GM19397 (cell line): Measurements from ENCODE around the gene ADH6.
"Not testable (repeated sequence)": the region's sequence is repeated elsewhere in the genome, so short reads cannot be mapped to it uniquely, and the experiment has no call there.

Experiments used
- ATAC-seq: cut with Tn5 transposase; IDR thresholded peaks from one replicate; pipeline ENCODE4 v1.9.1; 2021; ENCODE audit warnings: mild to moderate bottlenecking, moderate library complexity; ENCODE audit not compliant: unreplicated experiment

Gene ADH6

GRCh38 chr4:99219072-99219471, at the start of gene ADH6:
Gene ADH6 (minus strand): TSS chr4:99219246. CDS start chr4:99219152, 94 bp downstream.
- no peak for ATAC-seq

DNA sequence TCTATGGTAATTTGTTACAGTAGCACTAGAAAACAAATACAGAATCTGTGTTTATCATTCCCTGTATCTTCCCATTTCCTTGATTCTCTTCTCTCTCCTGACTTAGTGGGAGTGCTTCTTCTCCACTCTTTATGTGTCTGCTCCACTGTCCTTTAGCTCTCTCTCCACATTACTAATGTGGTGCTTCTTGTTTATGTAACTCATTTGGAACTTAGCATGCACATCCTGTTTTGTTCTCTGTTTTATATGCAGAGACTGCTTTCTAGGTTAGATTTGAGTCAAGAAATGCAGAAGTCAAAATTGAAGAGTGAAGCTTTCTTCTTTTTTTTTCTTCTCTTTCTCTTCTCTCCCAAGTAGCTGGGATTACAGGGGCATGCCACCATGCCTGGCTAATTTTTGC, 45.9 kb upstream of the ADH6 start:
- no peak for ATAC-seq

- no peak for ATAC-seq
Measured at GRCh38 chr4:99252746-99253145, 33.7 kb upstream of the ADH6 start.

- ATAC-seq: no peak
Measured at GRCh38 chr4:99248714-99249113, 29.7 kb upstream of the ADH6 start.

GRCh38 chr4:99235955-99236354, 16.9 kb upstream of the ADH6 start:
- no peak for ATAC-seq

DNA sequence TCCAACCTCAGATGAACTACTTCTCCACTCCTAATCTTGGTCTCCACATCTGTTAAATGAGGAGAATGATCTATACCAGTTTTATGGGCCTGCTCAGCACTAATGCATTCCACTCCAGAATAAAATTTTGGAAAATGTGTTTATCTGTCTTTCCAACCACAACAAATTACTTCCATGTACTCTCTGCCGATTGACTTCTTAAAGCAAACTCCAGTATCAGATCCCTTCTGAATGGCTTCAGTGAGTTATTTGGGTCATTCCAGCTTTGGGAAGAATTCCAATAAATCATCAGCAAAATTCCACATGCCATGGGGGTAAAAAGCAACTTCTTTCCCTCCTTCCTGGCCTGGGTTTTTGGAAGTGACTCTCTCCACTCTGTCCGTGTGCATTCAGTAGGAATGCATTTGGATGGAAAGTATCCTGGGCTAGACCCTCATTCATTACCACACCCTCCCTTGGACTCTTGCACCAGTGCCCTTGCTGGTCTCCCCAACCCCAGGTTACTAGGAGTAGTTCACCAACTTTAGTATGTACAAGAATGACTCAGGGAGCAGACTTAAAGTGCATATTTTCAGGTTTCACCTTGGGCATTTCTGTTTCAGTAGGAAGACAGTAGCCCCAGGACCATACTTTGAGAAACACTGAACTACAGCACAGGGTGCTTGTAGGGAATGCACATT, 15.4 kb upstream of the ADH6 start:
- no peak for ATAC-seq

GRCh38 chr4:99233397-99233796, 14.4 kb upstream of the ADH6 start:
- ATAC-seq: not testable (repeated sequence)

- ATAC-seq: not testable (repeated sequence)
Measured at GRCh38 chr4:99228706-99229105, 9.7 kb upstream of the ADH6 start.

- not testable (repeated sequence) for ATAC-seq
Measured at GRCh38 chr4:99227646-99228045, 8.6 kb upstream of the ADH6 start.

DNA sequence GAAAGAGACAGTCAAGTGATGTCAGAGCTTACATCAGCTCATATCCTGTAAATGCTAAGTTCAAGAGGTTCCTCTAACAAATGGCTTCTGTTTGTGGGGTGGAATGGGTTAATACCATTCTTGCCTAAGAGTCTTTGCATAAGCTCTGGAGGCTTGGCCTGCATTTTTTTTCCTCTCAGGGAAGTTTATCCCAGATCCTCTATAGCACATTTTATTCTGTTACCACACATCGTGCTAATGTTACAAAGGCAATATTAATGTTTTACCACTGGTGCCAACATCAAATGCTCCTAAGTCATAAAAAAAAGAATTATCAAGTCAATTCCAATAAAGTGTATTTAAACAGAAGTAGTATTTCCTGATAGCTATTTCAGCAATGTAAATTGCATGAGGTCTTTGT, 2.9 kb upstream of the ADH6 start:
- ATAC-seq: no peak

- ATAC-seq: peak; percentile 58
Measured at GRCh38 chr4:99219479-99219878, 433 bp upstream of the ADH6 start.

GRCh38 chr4:99215521-99215920, 3.5 kb downstream of the ADH6 start:
- ATAC-seq: no peak

DNA sequence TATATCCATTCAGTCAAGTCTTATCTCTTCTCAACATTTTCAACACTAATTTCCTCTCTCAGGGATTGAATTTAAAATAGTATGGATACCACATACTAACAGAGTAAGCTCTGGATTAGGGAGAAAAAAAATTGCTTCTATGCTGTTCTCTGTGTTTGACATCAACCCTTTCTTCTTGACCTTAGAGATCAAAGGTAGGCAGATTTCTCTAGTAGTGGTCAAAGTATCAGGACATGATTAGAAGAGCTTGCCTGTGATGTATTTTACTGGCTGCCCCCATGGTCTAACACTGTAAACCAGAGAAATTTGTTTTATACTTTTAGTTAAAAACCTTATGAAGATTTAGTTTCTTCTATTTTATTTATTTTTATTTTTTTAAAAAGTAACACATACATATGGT, 8.3 kb downstream of the ADH6 start:
- no peak for ATAC-seq

GRCh38 chr4:99209671-99210070, 9.4 kb downstream of the ADH6 start:
- no peak for ATAC-seq

DNA sequence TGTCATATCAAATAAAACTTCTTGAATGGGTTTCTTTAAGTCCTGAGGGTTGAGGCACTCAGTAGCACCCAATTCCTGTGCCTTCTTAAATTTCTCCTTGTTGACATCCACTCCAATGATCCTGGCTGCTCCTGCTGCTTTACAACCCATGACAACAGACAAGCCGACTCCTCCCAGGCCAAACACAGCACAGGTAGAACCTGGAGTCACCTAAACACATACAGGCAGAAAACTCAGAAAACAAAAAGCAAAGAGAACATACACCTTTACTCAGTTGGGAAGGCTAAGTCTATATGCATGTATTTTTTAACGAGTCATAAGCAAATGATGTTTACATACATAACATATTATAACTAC, 10.3 kb downstream of the ADH6 start:
- no peak for ATAC-seq

DNA sequence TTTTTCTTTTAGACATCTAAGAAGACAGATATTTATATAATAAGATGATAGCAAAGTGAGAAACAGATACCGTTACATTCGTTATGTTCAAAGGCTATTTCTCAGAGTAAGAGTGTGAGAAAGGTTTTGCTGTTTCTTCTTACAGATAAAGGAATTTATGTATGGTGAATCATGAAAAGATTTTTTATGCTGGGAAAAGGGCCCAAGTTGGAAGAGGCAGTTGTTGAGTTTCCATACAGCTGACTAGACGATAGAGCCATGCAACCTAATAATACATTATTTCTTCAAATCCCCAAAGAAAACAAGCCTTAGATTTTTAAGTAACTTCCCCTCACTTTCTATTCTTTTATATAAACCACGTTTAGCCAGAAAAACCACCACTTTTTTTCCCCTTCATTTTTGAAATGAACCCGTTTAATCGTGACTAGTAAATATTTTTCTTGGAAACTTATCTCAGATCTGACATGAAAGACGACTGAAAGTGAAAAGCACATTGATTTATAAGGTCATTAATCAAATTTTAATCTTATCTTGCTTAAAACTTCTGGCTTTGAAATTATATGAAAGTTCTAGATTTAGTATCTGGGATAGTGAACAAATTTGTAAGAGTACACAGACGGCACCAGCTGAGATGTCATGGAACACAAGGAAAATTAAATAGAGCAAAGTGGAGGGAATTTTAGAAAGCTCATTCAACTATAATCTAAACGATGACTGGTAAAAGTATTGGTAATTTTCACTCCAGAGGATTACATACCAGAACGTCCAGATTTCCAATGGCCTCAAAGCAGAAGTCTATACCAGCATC, 10.9 kb downstream of the ADH6 start:
- no peak for ATAC-seq

GRCh38 chr4:99207069-99207743, 11.8 kb downstream of the ADH6 start:
- no peak for ATAC-seq

GRCh38 chr4:99205153-99205979, 13.7 kb downstream of the ADH6 start:
- ATAC-seq: no peak

DNA sequence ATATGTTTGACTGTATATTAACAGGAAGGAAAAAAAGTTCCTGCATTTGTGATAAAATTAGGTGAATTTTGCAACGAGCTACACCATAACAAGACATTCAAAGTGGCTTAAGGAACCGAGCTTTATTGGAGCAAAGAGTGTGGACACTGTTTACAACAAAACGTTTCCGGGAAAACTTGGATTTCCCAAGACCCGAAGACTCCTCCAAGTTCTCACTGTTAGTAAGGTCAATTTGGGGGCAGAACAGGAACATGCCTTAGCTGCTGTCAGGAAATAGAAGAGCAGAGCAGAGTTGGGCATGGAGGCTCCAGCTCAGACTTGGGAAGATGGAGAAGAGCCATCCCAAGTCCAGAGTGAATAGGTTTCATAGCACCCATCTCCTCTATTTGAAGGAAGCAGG, 16.5 kb downstream of the ADH6 start:
- no peak for ATAC-seq

DNA sequence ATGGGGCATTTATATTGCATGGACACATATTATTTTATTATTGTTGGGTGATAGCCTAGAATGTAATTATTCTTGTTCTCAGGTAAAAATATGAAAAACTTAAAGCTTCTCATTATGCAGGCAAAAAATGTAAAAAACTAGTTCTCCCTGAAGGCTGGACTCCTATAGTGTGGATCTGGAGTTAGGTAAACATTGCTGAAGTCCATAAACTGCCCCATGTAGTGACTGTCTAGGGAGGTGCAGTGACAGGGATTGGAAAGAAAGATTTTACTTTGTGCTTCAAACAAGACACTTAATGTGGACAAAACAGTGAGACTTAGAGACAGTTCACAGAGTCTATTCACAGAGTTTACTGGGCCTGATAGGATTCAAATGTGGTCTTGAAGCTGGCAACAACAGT, 17.0 kb downstream of the ADH6 start:
- ATAC-seq: no peak

- no peak for ATAC-seq
Measured at GRCh38 chr4:99201690-99202089, 17.4 kb downstream of the ADH6 start.
